Natural killer cell (primary cell): ENCODE data around the gene AIFM1. TPM values are rescaled to one million over a fixed set of nuclear protein-coding genes. Genes with fewer than 3 reads are reported as not detected.

Experiments
- ATAC-seq, 3 donors: fragments of 150-1000 bp in 2 of 3; fragments of 200-7000 bp in 1 of 3; cut with Tn5 transposase; 1 replicate in 1 of 3; 2 replicates in 2 of 3; pipeline ENCODE4 v1.10.0; 2021; ENCODE audit warnings: mild to moderate bottlenecking in 2 of 3, moderate library complexity in 2 of 3
- DNase-seq, 2 donors: peaks; one replicate each; pipeline versions ENCODE4 v3.0.0 to v3.0.0-alpha.2; 2013 to 2021; ENCODE audit warnings: mixed read lengths in 1 of 2
- H3K27ac ChIP-seq: one replicate; pipeline ENCODE4 v1.5.1; 2013; ENCODE audit warnings: mild to moderate bottlenecking, low read length
- H3K27me3 ChIP-seq: one replicate; pipeline ENCODE4 v1.6.1; 2013; ENCODE audit warnings: low read length; ENCODE audit not compliant: control insufficient read depth, insufficient read depth
- H3K36me3 ChIP-seq: one replicate; pipeline ENCODE4 v1.6.1; 2013; ENCODE audit warnings: low read length; ENCODE audit not compliant: control insufficient read depth, insufficient read depth
- H3K4me1 ChIP-seq: one replicate; pipeline ENCODE4 v1.6.1; 2013; ENCODE audit warnings: low read length; ENCODE audit not compliant: control insufficient read depth, insufficient read depth
- H3K4me3 ChIP-seq: one replicate; pipeline ENCODE4 v1.5.1; 2013; ENCODE audit warnings: low read length
- H3K9me3 ChIP-seq: one replicate; pipeline ENCODE4 v1.6.1; 2013; ENCODE audit warnings: low read length; ENCODE audit not compliant: control insufficient read depth, insufficient read depth
- H3K27ac Mint-ChIP-seq, 2 donors: one replicate each; pipeline ENCODE4 v1.8.0; 2022; ENCODE audit warnings: mild to moderate bottlenecking in 2 of 2, mixed read lengths in 2 of 2, moderate library complexity in 1 of 2
- H3K27me3 Mint-ChIP-seq, 2 donors: one replicate each; pipeline ENCODE4 v1.8.0; 2022; ENCODE audit warnings: low read depth in 2 of 2, mixed read lengths in 2 of 2
- H3K36me3 Mint-ChIP-seq: one replicate; pipeline ENCODE4 v1.8.0; 2022; ENCODE audit warnings: mixed read lengths
- H3K4me1 Mint-ChIP-seq, 2 donors: one replicate each; pipeline ENCODE4 v1.8.0; 2022; ENCODE audit warnings: mixed read lengths in 2 of 2
- H3K4me3 Mint-ChIP-seq: one replicate; pipeline ENCODE4 v1.8.0; 2022; ENCODE audit warnings: mild to moderate bottlenecking, moderate library complexity, mixed read lengths
- H3K9me3 Mint-ChIP-seq, 2 donors: one replicate each; pipeline ENCODE4 v1.8.0; 2022; ENCODE audit warnings: mixed read lengths in 2 of 2
- WGBS: methylation state at CpG from one replicate; pipeline ENCODE4 v1.1.7; 2013; ENCODE audit warnings: missing lambda C conversion rate; ENCODE audit not compliant: insufficient coverage; 5-methylcytosine and 5-hydroxymethylcytosine counted together
- intact Hi-C: fragments of 100-400 bp; cut with micrococcal nuclease; formaldehyde crosslinking; loops from one replicate; pipeline ENCODE4 v1.14.2; 2022
- total RNA-seq, 4 donors: library from RNA; stranded (reverse); fragments of 120-200 nt in 1 of 4; gene quantifications; one replicate each; pipeline versions ENCODE4 v1.2.3 to v1.2.4, GENCODE V29; 2013 to 2022
- TF ChIP-seq, protein P1 (sequence below): fragments of 200-600 bp; IDR thresholded peaks from one replicate; pipeline ENCODE4 v1.8.0; 2022; ENCODE audit warnings: antibody characterized with exemption

AIFM1 gene
- total RNA-seq, 3 donors from 2014 or later (not counting 1 experiment from before 2014, with no cell fraction given): 16.2 to 21.1 (median 17.0) TPM

DNA sequence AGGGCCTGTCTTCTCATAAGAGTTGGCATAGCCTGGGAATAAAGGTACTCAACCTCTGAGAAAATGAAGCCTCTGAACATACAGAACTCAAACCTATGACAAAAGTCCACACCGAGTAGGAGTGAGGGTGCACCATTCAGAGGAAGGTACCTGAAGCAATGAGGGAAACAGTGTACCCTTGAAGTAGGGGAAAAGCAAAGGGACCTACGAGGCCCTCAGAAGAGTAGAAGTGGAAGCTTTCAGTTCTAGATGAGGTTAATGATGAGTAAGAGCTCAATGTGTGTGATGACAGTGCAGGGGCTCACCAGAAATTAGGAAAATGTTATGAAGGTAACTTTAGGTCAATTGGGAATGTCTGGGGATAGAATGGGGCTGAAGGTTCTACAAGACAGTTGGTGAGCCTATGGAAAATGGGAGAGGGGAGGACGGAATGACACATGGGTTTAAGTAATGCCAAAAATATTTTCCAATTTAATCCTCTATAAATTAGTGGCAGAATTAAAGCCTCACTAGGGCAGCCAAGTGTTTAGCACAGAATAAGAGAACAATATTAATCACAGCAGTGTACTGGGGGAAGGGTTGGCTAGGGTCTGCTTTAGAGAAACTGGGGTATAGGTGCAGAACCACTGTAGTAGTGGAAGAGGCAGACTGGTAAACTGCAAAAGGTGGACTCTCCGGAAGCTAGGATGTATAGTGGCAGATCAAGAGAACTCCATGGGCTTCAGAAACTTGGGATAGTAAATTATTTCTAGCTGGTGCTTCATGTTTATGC is 46.0 kb upstream of the AIFM1 start:
- Histone ChIP-seq H3K36me3 (peaks cover 3% of the 10 kb centered on the region), H3K27ac (no peak overlapping the region), H3K27me3 (no peaks in the 10 kb centered on the region), H3K4me3 (no peak overlapping the region), H3K4me1 (no peaks in the 10 kb centered on the region), H3K9me3 (no peaks in the 10 kb centered on the region)
- intact Hi-C loops: no loop called here
- Mint-ChIP-seq H3K4me1 (no peaks in the 10 kb centered on the region), H3K4me3 (no peak overlapping the region), H3K27ac (no peak overlapping the region), H3K36me3 (peaks cover 7% of the 10 kb centered on the region), H3K9me3 (no peaks in the 10 kb centered on the region), H3K27me3 (peaks cover 0 to 7% of the 10 kb centered on the region in 2 donors)
- TF ChIP-seq, protein P1, sequence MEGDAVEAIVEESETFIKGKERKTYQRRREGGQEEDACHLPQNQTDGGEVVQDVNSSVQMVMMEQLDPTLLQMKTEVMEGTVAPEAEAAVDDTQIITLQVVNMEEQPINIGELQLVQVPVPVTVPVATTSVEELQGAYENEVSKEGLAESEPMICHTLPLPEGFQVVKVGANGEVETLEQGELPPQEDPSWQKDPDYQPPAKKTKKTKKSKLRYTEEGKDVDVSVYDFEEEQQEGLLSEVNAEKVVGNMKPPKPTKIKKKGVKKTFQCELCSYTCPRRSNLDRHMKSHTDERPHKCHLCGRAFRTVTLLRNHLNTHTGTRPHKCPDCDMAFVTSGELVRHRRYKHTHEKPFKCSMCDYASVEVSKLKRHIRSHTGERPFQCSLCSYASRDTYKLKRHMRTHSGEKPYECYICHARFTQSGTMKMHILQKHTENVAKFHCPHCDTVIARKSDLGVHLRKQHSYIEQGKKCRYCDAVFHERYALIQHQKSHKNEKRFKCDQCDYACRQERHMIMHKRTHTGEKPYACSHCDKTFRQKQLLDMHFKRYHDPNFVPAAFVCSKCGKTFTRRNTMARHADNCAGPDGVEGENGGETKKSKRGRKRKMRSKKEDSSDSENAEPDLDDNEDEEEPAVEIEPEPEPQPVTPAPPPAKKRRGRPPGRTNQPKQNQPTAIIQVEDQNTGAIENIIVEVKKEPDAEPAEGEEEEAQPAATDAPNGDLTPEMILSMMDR: no peak
- no peak for ATAC-seq
- no peak for DNase-seq
- WGBS: 91% methylated on average over 3 of the region's 4 CpGs

DNA sequence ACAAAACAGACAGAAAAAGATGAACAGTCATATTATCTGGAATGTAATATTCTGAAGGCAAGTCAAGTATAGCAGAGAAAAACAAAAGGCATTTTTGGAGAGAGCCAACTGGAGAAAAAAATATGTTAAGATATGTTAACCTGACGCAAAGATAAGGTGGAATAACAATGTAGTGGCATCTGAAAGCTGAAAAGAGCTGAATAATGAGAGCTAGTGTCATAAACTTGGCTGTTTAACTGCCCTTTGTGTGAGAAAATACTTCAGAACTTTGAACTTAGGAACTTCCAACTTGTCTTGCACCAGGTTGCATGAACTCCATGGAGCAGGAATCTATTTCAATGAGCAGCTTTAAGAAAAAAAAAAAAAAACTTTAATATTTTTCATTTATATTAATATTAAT is 39.0 kb upstream of the AIFM1 start:
- H3K27ac ChIP-seq: no peak overlapping the region
- Mint-ChIP-seq H3K9me3 (no peaks in the 10 kb centered on the region), H3K4me3 (no peak overlapping the region), H3K36me3 (no peaks in the 10 kb centered on the region), H3K27me3 (no peaks in the 10 kb centered on the region), H3K27ac (no peak overlapping the region), H3K4me1 (no peaks in the 10 kb centered on the region)
- ATAC-seq (no peak), DNase-seq (no peak)
- H3K4me3 ChIP-seq: no peak overlapping the region
- intact Hi-C loops: no loop called here
- no peaks in the 10 kb centered on the region for H3K36me3 ChIP-seq
- WGBS: 100% methylated on average over 1 of the region's 1 CpG
- H3K9me3 ChIP-seq: no peaks in the 10 kb centered on the region
- no peaks in the 10 kb centered on the region for H3K4me1 ChIP-seq
- no peaks in the 10 kb centered on the region for H3K27me3 ChIP-seq
- TF ChIP-seq, protein P1: no peak

DNA sequence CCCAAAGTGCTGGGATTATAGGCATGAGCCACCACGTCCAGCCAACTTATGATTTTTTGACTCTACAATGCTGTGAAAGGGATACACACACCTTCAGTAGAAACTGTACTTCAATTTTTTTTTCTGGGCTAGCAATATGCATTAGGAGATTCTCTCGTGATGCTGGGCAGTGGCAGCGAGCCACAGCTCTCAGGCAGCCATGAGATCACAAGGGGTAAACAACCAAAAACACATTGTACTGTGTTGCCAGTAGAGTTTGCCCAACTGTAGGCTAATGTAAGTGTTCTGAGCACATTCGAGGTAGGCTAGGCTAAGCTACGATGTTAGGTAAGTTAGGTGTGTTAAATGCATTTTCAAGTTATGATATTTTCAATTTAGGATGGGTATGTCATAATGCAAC is 31.8 kb upstream of the AIFM1 start:
- no peaks in the 10 kb centered on the region for H3K9me3 ChIP-seq
- H3K4me3 ChIP-seq: no peak overlapping the region
- Mint-ChIP-seq H3K9me3 (no peaks in the 10 kb centered on the region), H3K27ac (no peak overlapping the region), H3K27me3 (peaks cover 0 to 5% of the 10 kb centered on the region in 2 donors), H3K4me3 (no peak overlapping the region), H3K4me1 (no peaks in the 10 kb centered on the region), H3K36me3 (no peaks in the 10 kb centered on the region)
- TF ChIP-seq, protein P1: no peak
- ATAC-seq: no peak
- no peak overlapping the region for H3K27ac ChIP-seq
- WGBS: 88% methylated on average over 5 of the region's 5 CpGs
- DNase-seq: no peak
- intact Hi-C loops: loop anchor here (10.0 kb wide), 1 partner anchor 593 kb away; no protein-coding TSS in a partner anchor
- H3K36me3 ChIP-seq: no peaks in the 10 kb centered on the region
- H3K4me1 ChIP-seq: no peaks in the 10 kb centered on the region
- no peaks in the 10 kb centered on the region for H3K27me3 ChIP-seq
